K562 (cell line): ENCODE measurements around the gene FETUB. TPM values are rescaled to one million over a fixed set of nuclear protein-coding genes. Genes with fewer than 3 reads are reported as not detected.

ENCODE experiments used
- ATAC-seq: fragments of 200-7000 bp; cut with Tn5 transposase; 3 replicates; pipeline ENCODE4 v1.9.1; 2020; ENCODE audit warnings: moderate library complexity
- BruUV-seq: library from RNA; stranded (reverse); fragments of 400-500 nt; replicated peaks from 2 replicates; lab custom pipeline; 2021; lab: Mats Ljungman, UMichigan
- CTCF ChIA-PET: fragments of 300-600 bp; formaldehyde crosslinking; extraction: SDS; loops from one replicate; lab custom pipeline; 2021; ENCODE audit warnings: low intra/inter-chr PET ratio; lab: Yijun Ruan, JAX
- POLR2A ChIA-PET: fragments of 300-600, 350-650 bp; sonication (Branson Sonifier 250); formaldehyde crosslinking; extraction: SDS; loops from one replicate; lab custom pipeline; 2021; ENCODE audit warnings: antibody characterized with exemption, inconsistent platforms; lab: Yijun Ruan, JAX
- DNase-seq, 4 experiments: peaks; one replicate each; pipeline versions ENCODE4 v3.0.0 to v3.0.0-alpha.2; 2011 to 2018; ENCODE audit warnings: low spot score in 3 of 4, mixed read lengths in 3 of 4; ENCODE audit errors: extremely low read depth in 1 of 4
- FAIRE-seq: peaks from 2 replicates; lab custom pipeline; 2011; peaks lifted over from hg19 to GRCh38; lab: Jason Lieb, UNC
- H2AFZ ChIP-seq: 2 replicates; pipeline ENCODE4 v1.6.0; 2011; ENCODE audit warnings: low read depth, low read length, control low read depth, inconsistent platforms
- H3K27ac ChIP-seq: fragments of 200-600 bp; 3 replicates; pipeline ENCODE4 v1.8.0; 2011; ENCODE audit warnings: low read depth, mild to moderate bottlenecking, control low read depth, inconsistent platforms, low read length, moderate library complexity, mixed read lengths; ENCODE audit errors: extremely low read depth
- H3K27me3 ChIP-seq, 2 experiments: fragments of 300-600 bp in 1 of 2; 2 replicates in 1 of 2; 3 replicates in 1 of 2; pipeline versions ENCODE4 v1.6.0 to v1.8.0; 2011; ENCODE audit warnings: inconsistent platforms in 2 of 2, low read length in 2 of 2, mild to moderate bottlenecking in 1 of 2, mixed read lengths in 1 of 2, moderate library complexity in 1 of 2; ENCODE audit not compliant: control insufficient read depth in 2 of 2, insufficient read depth in 2 of 2
- H3K36me3 ChIP-seq: fragments of 300-600 bp; 3 replicates; pipeline ENCODE4 v1.8.0; 2011; ENCODE audit warnings: mild to moderate bottlenecking, low read length, inconsistent platforms; ENCODE audit not compliant: control insufficient read depth, insufficient read depth
- H3K4me1 ChIP-seq, 2 experiments: fragments of 200-600 bp in 1 of 2; replicated peaks in 1 of 2; 2 replicates in 1 of 2; 3 replicates in 1 of 2; pipeline versions ENCODE4 v1.5.1 to v1.8.0; 2011; ENCODE audit warnings: inconsistent platforms in 2 of 2, low read length in 2 of 2, mild to moderate bottlenecking in 1 of 2, mixed read lengths in 1 of 2, moderate library complexity in 1 of 2; ENCODE audit not compliant: control insufficient read depth in 2 of 2, insufficient read depth in 2 of 2
- H3K4me2 ChIP-seq: 2 replicates; pipeline ENCODE4 v1.6.1; 2011; ENCODE audit warnings: low read length, control low read depth, inconsistent platforms, mixed read lengths; ENCODE audit not compliant: insufficient read depth
- H3K4me3 ChIP-seq: fragments of 200-600 bp; sonication (generic), shearing (Covaris generic); 2 replicates; pipeline ENCODE4 v1.5.1; 2016; ENCODE audit warnings: control low read depth, inconsistent platforms
- H3K79me2 ChIP-seq: fragments of 200-600 bp; 3 replicates; pipeline ENCODE4 v1.8.0; 2011; ENCODE audit warnings: low read length, inconsistent platforms; ENCODE audit not compliant: control insufficient read depth, insufficient read depth
- H3K9ac ChIP-seq, 2 experiments: 2 replicates each; pipeline versions ENCODE4 v1.6.0 to v1.6.1; 2011; ENCODE audit warnings: low read depth in 2 of 2, low read length in 2 of 2, control low read depth in 1 of 2, inconsistent platforms in 1 of 2, mild to moderate bottlenecking in 1 of 2, mixed read lengths in 1 of 2; ENCODE audit not compliant: insufficient read depth in 1 of 2
- H3K9me1 ChIP-seq: one replicate; pipeline ENCODE4 v1.6.0; 2011; ENCODE audit warnings: inconsistent platforms, mild to moderate bottlenecking, low read length, moderate library complexity; ENCODE audit not compliant: control insufficient read depth, insufficient read depth
- H3K9me3 ChIP-seq: replicated peaks from 2 replicates; pipeline ENCODE4 v1.5.1; 2011; ENCODE audit warnings: low read depth, low read length, inconsistent platforms; ENCODE audit not compliant: control insufficient read depth, insufficient read depth
- H4K20me1 ChIP-seq: replicated peaks from 2 replicates; pipeline ENCODE4 v1.6.1; 2011; ENCODE audit warnings: low read length, inconsistent platforms, mixed read lengths; ENCODE audit not compliant: control insufficient read depth, insufficient read depth
- ARNT ChIP-seq, 2 experiments: fragments of 450-650 bp; IDR thresholded peaks; 2 replicates each; pipeline ENCODE4 v1.6.1; 2016; ENCODE audit warnings: mild to moderate bottlenecking in 1 of 2
- BRCA1 ChIP-seq, 2 experiments: fragments of 450-650 bp in 1 of 2; sonication (generic) in 1 of 2; formaldehyde crosslinking in 1 of 2; IDR thresholded peaks; 2 replicates each; pipeline versions ENCODE4 v1.5.0 to v1.6.1; 2017 to 2020; ENCODE audit warnings: mild to moderate bottlenecking in 1 of 2, missing genetic modification reagents in 1 of 2
- BRD4 ChIP-seq: fragments of 200-600 bp; sonication (generic); IDR thresholded peaks from 2 replicates; pipeline ENCODE4 v1.6.1; 2017; ENCODE audit warnings: inconsistent platforms
- CBX3 ChIP-seq, 2 experiments: IDR thresholded peaks; 1 replicate in 1 of 2; 2 replicates in 1 of 2; pipeline ENCODE4 v1.6.1; 2012; ENCODE audit warnings: inconsistent platforms in 2 of 2, low read length in 2 of 2, borderline replicate concordance in 1 of 2, control low read depth in 1 of 2
- CLOCK ChIP-seq: fragments of 250-450 bp; sonication (Bioruptor Pico); IDR thresholded peaks from 2 replicates; pipeline ENCODE4 v1.4.0; 2020; ENCODE audit warnings: mild to moderate bottlenecking, moderate library complexity, borderline replicate concordance
- ETV5 ChIP-seq: sonication (generic); formaldehyde crosslinking; IDR thresholded peaks from 2 replicates; pipeline ENCODE4 v1.4.0; 2020; ENCODE audit warnings: low read depth, mild to moderate bottlenecking, missing genetic modification reagents
- SAP30 ChIP-seq: fragments of 200-600 bp; sonication (generic); IDR thresholded peaks from 2 replicates; pipeline ENCODE4 v1.6.1; 2012; ENCODE audit warnings: borderline replicate concordance, low read depth, mild to moderate bottlenecking, moderate library complexity, low read length, control low read depth, inconsistent platforms; ENCODE audit not compliant: insufficient read depth, poor library complexity, severe bottlenecking
- TARDBP ChIP-seq: fragments of 450-650 bp; IDR thresholded peaks from 2 replicates; pipeline ENCODE4 v1.6.1; 2016
- USF1 ChIP-seq: sonication (generic); formaldehyde crosslinking; IDR thresholded peaks from 2 replicates; pipeline ENCODE4 v1.9.0; 2022; ENCODE audit warnings: mild to moderate bottlenecking, missing genetic modification reagents
- ZC3H4 ChIP-seq: sonication (generic); formaldehyde crosslinking; IDR thresholded peaks from 2 replicates; pipeline ENCODE4 v1.9.0; 2021; ENCODE audit warnings: missing genetic modification reagents, borderline replicate concordance
- ZFP30 ChIP-seq: fragments of 250-450 bp; sonication (Bioruptor Pico); IDR thresholded peaks from 2 replicates; pipeline ENCODE4 v1.8.0; 2022; ENCODE audit warnings: moderate library complexity, mild to moderate bottlenecking, inconsistent platforms, borderline replicate concordance
- ZNF699 ChIP-seq: fragments of 250-450 bp; sonication (Bioruptor Pico); IDR thresholded peaks from 2 replicates; pipeline ENCODE4 v1.8.0; 2021; ENCODE audit warnings: mild to moderate bottlenecking, moderate library complexity; ENCODE audit not compliant: insufficient replicate concordance
- ZNF717 ChIP-seq: fragments of 250-450 bp; sonication (Bioruptor Pico); IDR thresholded peaks from 2 replicates; pipeline ENCODE4 v1.5.0; 2021
- WGBS: fragments of 100-300 bp; shearing (Covaris generic); methylation state at CpG from one replicate; pipeline ENCODE4 v1.1.6; 2016; ENCODE audit warnings: low coverage, mixed read lengths; ENCODE audit not compliant: insufficient coverage; ENCODE audit errors: missing lambda C conversion rate; 5-methylcytosine and 5-hydroxymethylcytosine counted together
- in situ Hi-C: fragments of 300-500 bp; cut with MboI; formaldehyde crosslinking; loops from 4 replicates; pipeline ENCODE4 v1.15.0; 2018; ENCODE audit warnings: inconsistent platforms, mixed read lengths
- intact Hi-C: fragments of 100-400 bp; cut with micrococcal nuclease; formaldehyde crosslinking; loops from 2 replicates; pipeline ENCODE4 v1.14.2; 2022
- polyA plus RNA-seq, 8 experiments: library from polyadenylated mRNA; depleted of rRNA in 4 of 8; stranded (reverse) in 5 of 8; unstranded in 3 of 8; fragments of >200 nt; fragmentation: Nextera tagmentation in 2 of 8; fragmentation: Illumina TruSeq in 1 of 8; extraction: Ambion mirVana in 2 of 8; extraction: Trizol in 1 of 8; gene quantifications; 2 replicates each; pipeline versions ENCODE4 v1.2.1 to v1.2.3, GENCODE V29; 2011 to 2014; ENCODE audit warnings: inconsistent platforms in 1 of 8, missing spikeins in 1 of 8
- total RNA-seq, 7 experiments: library from RNA; depleted of rRNA in 6 of 7; stranded (reverse); fragments of >200 nt in 6 of 7; fragmentation: Illumina TruSeq in 2 of 7; extraction: Trizol in 2 of 7; gene quantifications; 2 replicates each; pipeline versions ENCODE4 v1.2.1 to v1.2.3, GENCODE V29; 2011 to 2021; ENCODE audit warnings: low replicate concordance in 1 of 7

Gene FETUB
- total and polyA plus RNA-seq, 9 of the 15 experiments (the other 6 are each of a cell fraction or from before 2014, with no cell fraction given) = not detected

GRCh38 chr3:186640929-186641328 lies 730 bp downstream of the FETUB start:
- no peak overlapping the region for H3K4me2 ChIP-seq
- H2AFZ ChIP-seq = no peak overlapping the region
- FAIRE-seq (no peak), ATAC-seq (no peak), DNase-seq (no peak)
- no peak overlapping the region for H3K9ac ChIP-seq
- no peaks in the 10 kb centered on the region for H3K9me1 ChIP-seq
- no peaks in the 10 kb centered on the region for H4K20me1 ChIP-seq
- ChIA-PET CTCF (no interaction called here), POLR2A (interaction anchor here (0.6 to 1.2 kb wide), 2 partner anchors 74 to 142 kb away, joined by 3 read pairs; partner anchors contain the start of gene EIF4A2)
- H3K9me3 ChIP-seq = no peaks in the 10 kb centered on the region
- intact Hi-C loops (no loop called here), in situ Hi-C loops (no loop called here)
- H3K27ac ChIP-seq = no peak overlapping the region
- TF ChIP-seq SAP30 = no peak
- no peak for TF ChIP-seq USF1
- no peak for TF ChIP-seq TARDBP
- TF ChIP-seq ZNF717 = no peak
- H3K4me1 ChIP-seq = peaks cover 0 to 7% of the 10 kb centered on the region in 2 experiments; a peak in 2 of 5 replicates
- no peak overlapping the region for H3K4me3 ChIP-seq
- H3K79me2 ChIP-seq = no peaks in the 10 kb centered on the region
- peaks cover 6 to 29% of the 10 kb centered on the region in 2 experiments; a peak in 3 of 5 replicates for H3K27me3 ChIP-seq
- no peaks in the 10 kb centered on the region for H3K36me3 ChIP-seq
- BruUV-seq = no TSS peak

GRCh38 chr3:186642014-186642413 lies 1.8 kb downstream of the FETUB start:
- Histone ChIP-seq H3K9me3 (no peaks in the 10 kb centered on the region), H3K27me3 (peaks cover 7 to 22% of the 10 kb centered on the region in 2 experiments; a peak in 3 of 5 replicates), H3K4me1 (peaks cover 0 to 7% of the 10 kb centered on the region in 2 experiments; a peak in 2 of 5 replicates), H4K20me1 (no peaks in the 10 kb centered on the region), H3K27ac (no peak overlapping the region), H3K9me1 (no peaks in the 10 kb centered on the region), H2AFZ (no peak overlapping the region), H3K79me2 (no peaks in the 10 kb centered on the region), H3K9ac (no peak overlapping the region), H3K4me2 (no peak overlapping the region), H3K4me3 (no peak overlapping the region), H3K36me3 (no peaks in the 10 kb centered on the region)
- 3% methylated on average over 3 of the region's 3 CpGs for WGBS
- FAIRE-seq (peak; percentile 11), DNase-seq (no peak), ATAC-seq (no peak)
- intact Hi-C loops = no loop called here
- ChIA-PET POLR2A (interaction anchor here (1.2 kb wide), 3 partner anchors 9 to 141 kb away, joined by 3 to 4 read pairs (median 3); partner anchors contain the start of gene EIF4A2), CTCF (no interaction called here)
- in situ Hi-C loops = no loop called here
- BruUV-seq = no TSS peak
- TF ChIP-seq ETV5 (CRISPR knock-in tag) = no peak
- TF ChIP-seq ZNF699 = no peak
- no peak for TF ChIP-seq CBX3 (IDR thresholded peaks at IDR 0.05; ENCODE audit: borderline replicate concordance in 1 of 2, low read length in 2 of 2)
- TF ChIP-seq ZFP30 (CRISPR knock-in tag) = no peak
- no peak for TF ChIP-seq BRD4
- TF ChIP-seq BRCA1 (IDR thresholded peaks at IDR 0.05) = no peak
- no peak for TF ChIP-seq BRCA1 (CRISPR knock-in tag; IDR thresholded peaks at IDR 0.05)
- no peak for TF ChIP-seq CLOCK
- no peak for TF ChIP-seq ARNT (IDR thresholded peaks at IDR 0.05)
- no peak for TF ChIP-seq ZC3H4 (CRISPR knock-in tag)
